A673 (cell line): Measurements from ENCODE around the gene KMT5C. TPM values are rescaled to one million over a fixed set of nuclear protein-coding genes. Genes with fewer than 3 reads are reported as not detected.
A peak's percentile ranks its signal among the peaks of the same experiment; 100 is the strongest.
"Not testable (repeated sequence)": the region's sequence is repeated elsewhere in the genome, so short reads cannot be mapped to it uniquely, and the experiment has no call there.

ENCODE experiments used
- BruUV-seq: library from RNA; stranded (reverse); fragments of 400-500 nt; replicated peaks from 2 replicates; lab custom pipeline; 2021; lab: Mats Ljungman, UMichigan
- CTCF ChIA-PET: fragments of 300-600 bp; sonication (Branson Sonifier 250); formaldehyde crosslinking; loops from one replicate; lab custom pipeline; 2022; ENCODE audit warnings: antibody characterized with exemption; lab: Charles Lee
- POLR2A ChIA-PET: fragments of 300-600 bp; sonication (Branson Sonifier 250); formaldehyde crosslinking; loops from one replicate; lab custom pipeline; 2022; ENCODE audit warnings: antibody characterized with exemption; ENCODE audit not compliant: low non-redundant PET; lab: Charles Lee
- DNase-seq: peaks from one replicate; pipeline ENCODE4 v3.0.0-alpha.2; 2015; ENCODE audit warnings: low spot score
- H3K27ac ChIP-seq: fragments of 200-600 bp; sonication (generic); 2 replicates; pipeline ENCODE4 v1.5.1; 2016; ENCODE audit warnings: mixed run types, low read depth, mild to moderate bottlenecking, mixed read lengths, antibody characterized with exemption, low read length; ENCODE audit not compliant: poor library complexity, severe bottlenecking
- H3K27me3 ChIP-seq: fragments of 200-600 bp; sonication (generic); replicated peaks from 2 replicates; pipeline ENCODE4 v1.6.1; 2017; ENCODE audit warnings: mixed run types, low read depth, mild to moderate bottlenecking, mixed read lengths, antibody characterized with exemption, low read length; ENCODE audit not compliant: insufficient read depth, poor library complexity
- H3K36me3 ChIP-seq: fragments of 200-600 bp; sonication (generic); 2 replicates; pipeline ENCODE4 v1.6.1; 2016; ENCODE audit warnings: mixed run types, mild to moderate bottlenecking, mixed read lengths, antibody characterized with exemption, low read length; ENCODE audit not compliant: insufficient read depth, poor library complexity, severe bottlenecking
- H3K4me1 ChIP-seq: fragments of 200-600 bp; sonication (generic); 2 replicates; pipeline ENCODE4 v1.6.1; 2017; ENCODE audit warnings: mixed run types, mild to moderate bottlenecking, mixed read lengths, antibody characterized with exemption, low read length; ENCODE audit not compliant: insufficient read depth, poor library complexity, severe bottlenecking
- H3K4me3 ChIP-seq: fragments of 200-600 bp; sonication (generic); 2 replicates; pipeline ENCODE4 v1.5.1; 2016; ENCODE audit warnings: low read depth, mixed run types, mild to moderate bottlenecking, mixed read lengths, low read length; ENCODE audit not compliant: poor library complexity, severe bottlenecking
- H3K9me3 ChIP-seq: fragments of 200-600 bp; sonication (generic); 2 replicates; pipeline ENCODE4 v1.6.1; 2016; ENCODE audit warnings: mixed run types, low read depth, mild to moderate bottlenecking, mixed read lengths, antibody characterized with exemption, low read length; ENCODE audit not compliant: poor library complexity, severe bottlenecking
- CTCF ChIP-seq: fragments of 300-800, 200-600 bp; sonication (generic); conservative IDR thresholded peaks from 2 replicates; pipeline ENCODE4 v1.5.1; 2017; ENCODE audit warnings: low read depth, mild to moderate bottlenecking, antibody characterized with exemption, low read length, moderate library complexity, mixed read lengths
- EZH2 ChIP-seq: fragments of 200-600 bp; sonication (generic); IDR thresholded peaks from 2 replicates; pipeline ENCODE4 v1.6.1; 2017; ENCODE audit warnings: borderline replicate concordance, low read depth, mild to moderate bottlenecking, mixed read lengths, antibody characterized with exemption, low read length; ENCODE audit not compliant: poor library complexity, severe bottlenecking
- intact Hi-C: fragments of 100-400 bp; cut with micrococcal nuclease; formaldehyde crosslinking; loops from one replicate; pipeline ENCODE4 v1.10.0; 2022; ENCODE audit not compliant: unreplicated experiment
- total RNA-seq: library from RNA; stranded (reverse); gene quantifications from 2 replicates; pipeline ENCODE4 v1.2.3, GENCODE V29; 2021

The KMT5C gene
- total RNA-seq, 1 experiment from 2014 or later, result 19.7 TPM

- Histone ChIP-seq H3K4me3 (no peak within 1 kb of the TSS), H3K27ac (no peak within 1 kb of the TSS), H3K4me1 (no peaks in the 10 kb centered on the region), H3K36me3 (no peaks in the 10 kb centered on the region), H3K27me3 (no peaks in the 10 kb centered on the region), H3K9me3 (no peaks in the 10 kb centered on the region)
- ChIA-PET CTCF (no interaction called here), POLR2A (no interaction called here)
- intact Hi-C loops, result no loop called here
- no TSS peak for BruUV-seq
- TF ChIP-seq EZH2, result no peak
- TF ChIP-seq CTCF, result no peak
- no peak for DNase-seq
Observed at GRCh38 chr19:55325172-55325571, 14.5 kb upstream of the KMT5C start, which contains the start of gene TMEM150B. TSS of gene TMEM150B (minus strand) at chr19:55325341. CDS start at chr19:55321036, 4,305 bp downstream.

- BruUV-seq, H3K27me3 ChIP-seq, H3K4me3 ChIP-seq, H3K9me3 ChIP-seq, intact Hi-C loops, POLR2A ChIA-PET, H3K27ac ChIP-seq, H3K4me1 ChIP-seq, H3K36me3 ChIP-seq: not testable (repeated sequence)
- peak; percentile 56 for DNase-seq
- CTCF ChIA-PET, result interaction anchor here (0.7 kb wide), 1 partner anchor 33 kb away, joined by 3 read pairs; no protein-coding TSS in a partner anchor
Observed at GRCh38 chr19:55328774-55329318, 10.8 kb upstream of the KMT5C start.

GRCh38 chr19:55329791-55330190 is 9.9 kb upstream of the KMT5C start:
- H3K36me3 ChIP-seq, BruUV-seq, POLR2A ChIA-PET, H3K4me3 ChIP-seq, H3K27me3 ChIP-seq, H3K9me3 ChIP-seq, H3K4me1 ChIP-seq, H3K27ac ChIP-seq, DNase-seq, intact Hi-C loops: not testable (repeated sequence)
- CTCF ChIA-PET, result interaction anchor here (0.7 kb wide), 1 partner anchor 34 kb away, joined by 3 read pairs; no protein-coding TSS in a partner anchor

GRCh38 chr19:55333870-55334269 is 5.8 kb upstream of the KMT5C start:
- DNase-seq, result no peak
- Histone ChIP-seq H3K27ac (no peak overlapping the region), H3K4me3 (no peak overlapping the region), H3K36me3 (no peaks in the 10 kb centered on the region), H3K27me3 (no peaks in the 10 kb centered on the region), H3K4me1 (peaks cover 8% of the 10 kb centered on the region), H3K9me3 (no peaks in the 10 kb centered on the region)
- no peak for TF ChIP-seq EZH2
- no peak for TF ChIP-seq CTCF
- no TSS peak for BruUV-seq
- ChIA-PET POLR2A (no interaction called here), CTCF (no interaction called here)
- intact Hi-C loops, result no loop called here
